ENCODE results near the gene ZBED3. TPM values are rescaled to one million over a fixed set of nuclear protein-coding genes. Genes with fewer than 3 reads are reported as not detected.

ZBED3 gene
- total RNA-seq, 1 experiment from 2014 or later, result 1.3 TPM

DNA sequence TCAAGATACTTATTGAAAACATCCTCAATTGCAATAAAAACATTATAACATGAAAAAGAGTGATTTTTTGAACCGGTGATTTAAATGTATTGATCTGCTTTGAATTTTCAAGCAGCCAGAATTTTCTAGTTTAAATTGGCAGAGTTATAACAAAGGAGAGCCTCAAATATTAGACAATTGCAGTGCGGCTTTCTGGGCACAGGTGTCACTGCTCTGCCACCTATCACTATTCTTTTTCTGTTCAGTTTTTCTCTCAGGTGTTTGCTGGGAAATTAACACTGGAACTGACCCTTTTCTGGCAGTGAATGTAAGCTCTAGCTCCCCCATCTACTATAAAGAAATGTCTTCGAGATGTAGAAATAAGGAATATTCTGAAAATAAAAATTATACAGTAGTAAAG lies 23.0 kb downstream of the ZBED3 start:
- no peaks in the 10 kb centered on the region for H3K79me2 ChIP-seq (ENCODE audit: low read length)
- no peak for TF ChIP-seq EZH2 (IDR thresholded peaks at IDR 0.05; ENCODE audit: low read length, unreplicated experiment)
- TF ChIP-seq, protein P1, sequence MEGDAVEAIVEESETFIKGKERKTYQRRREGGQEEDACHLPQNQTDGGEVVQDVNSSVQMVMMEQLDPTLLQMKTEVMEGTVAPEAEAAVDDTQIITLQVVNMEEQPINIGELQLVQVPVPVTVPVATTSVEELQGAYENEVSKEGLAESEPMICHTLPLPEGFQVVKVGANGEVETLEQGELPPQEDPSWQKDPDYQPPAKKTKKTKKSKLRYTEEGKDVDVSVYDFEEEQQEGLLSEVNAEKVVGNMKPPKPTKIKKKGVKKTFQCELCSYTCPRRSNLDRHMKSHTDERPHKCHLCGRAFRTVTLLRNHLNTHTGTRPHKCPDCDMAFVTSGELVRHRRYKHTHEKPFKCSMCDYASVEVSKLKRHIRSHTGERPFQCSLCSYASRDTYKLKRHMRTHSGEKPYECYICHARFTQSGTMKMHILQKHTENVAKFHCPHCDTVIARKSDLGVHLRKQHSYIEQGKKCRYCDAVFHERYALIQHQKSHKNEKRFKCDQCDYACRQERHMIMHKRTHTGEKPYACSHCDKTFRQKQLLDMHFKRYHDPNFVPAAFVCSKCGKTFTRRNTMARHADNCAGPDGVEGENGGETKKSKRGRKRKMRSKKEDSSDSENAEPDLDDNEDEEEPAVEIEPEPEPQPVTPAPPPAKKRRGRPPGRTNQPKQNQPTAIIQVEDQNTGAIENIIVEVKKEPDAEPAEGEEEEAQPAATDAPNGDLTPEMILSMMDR (conservative IDR thresholded peaks at IDR 0.05; ENCODE audit: low read depth, low read length), result peak; percentile 37; the same call in 1 of the 2 replicates
- no peak for TF ChIP-seq EZH2phosphoT487 (IDR thresholded peaks at IDR 0.05; ENCODE audit: borderline replicate concordance, low read length)
- no peak overlapping the region for H3K4me2 ChIP-seq (ENCODE audit: low read length)
- H4K20me1 ChIP-seq (ENCODE audit: low read length), result no peaks in the 10 kb centered on the region
- DNase-seq, result no peak
- no peak overlapping the region for H3K9ac ChIP-seq (ENCODE audit: low read length)
- H3K36me3 ChIP-seq (ENCODE audit: low read depth, low read length), result peaks cover 12% of the 10 kb centered on the region
- H3K9me2 ChIP-seq (replicated peaks; ENCODE audit: low read length), result no peaks in the 10 kb centered on the region
- no peaks in the 10 kb centered on the region for H3K27me3 ChIP-seq (ENCODE audit: low read length)
- no TSS peak for BruUV-seq (replicated peaks)
- H3K4me1 ChIP-seq (ENCODE audit: insufficient read depth, low read length), result no peaks in the 10 kb centered on the region
- no peak overlapping the region for H2AFZ ChIP-seq (ENCODE audit: low read length)
- H3K27ac ChIP-seq (ENCODE audit: low read length), result no peak overlapping the region
- H3F3A ChIP-seq (ENCODE audit: low read length, unreplicated experiment), result no peaks in the 10 kb centered on the region
- intact Hi-C loops (cut with micrococcal nuclease), result loop anchor here (5.0 kb wide), 1 partner anchor 373 kb away; no protein-coding TSS in a partner anchor
- ATAC-seq, result peak; percentile 27; the same call in 1 of the 2 replicates
- no peaks in the 10 kb centered on the region for H3K9me3 ChIP-seq (ENCODE audit: low read length)
- CTCF ChIA-PET, result interaction anchor here (1.1 kb wide), 1 partner anchor 312 kb away, joined by 3 read pairs; no protein-coding TSS in a partner anchor
- POLR2A ChIA-PET (ENCODE audit: unreplicated experiment), result no interaction called here
- H3K4me3 ChIP-seq (ENCODE audit: low read length), result no peak overlapping the region

DNA sequence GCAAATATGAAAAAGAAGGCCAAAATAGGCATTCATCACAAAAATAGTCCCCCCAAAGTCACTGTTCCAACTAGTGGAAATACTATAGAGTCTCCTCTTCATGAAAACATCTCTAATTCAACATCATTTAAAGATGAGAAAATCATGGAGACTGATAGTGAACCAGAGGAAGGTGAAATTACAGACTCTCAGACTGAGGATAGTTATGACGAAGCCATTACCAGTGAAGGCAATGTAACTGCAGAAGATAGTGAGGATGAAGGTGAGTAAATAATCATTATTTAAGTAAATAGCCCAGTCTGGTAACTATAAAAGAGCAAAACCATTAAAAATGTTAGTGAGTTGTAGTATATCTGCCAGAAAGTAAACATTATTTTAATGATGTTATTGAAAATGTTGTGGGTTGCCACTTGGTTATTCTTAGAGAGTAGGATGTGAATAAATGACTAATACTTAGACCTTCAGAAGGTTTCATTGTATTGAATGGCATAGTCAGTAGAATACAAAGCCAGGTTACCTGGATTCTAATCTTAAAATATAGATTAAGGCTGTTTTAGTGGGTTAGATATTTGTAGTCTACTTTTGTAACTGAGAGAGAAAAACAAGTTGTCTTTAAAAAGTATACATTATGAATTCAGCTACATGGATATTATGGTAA lies 40.5 kb downstream of the ZBED3 start:
- Histone ChIP-seq H4K20me1 (ENCODE audit: low read length) (no peaks in the 10 kb centered on the region), H3K9me3 (ENCODE audit: low read length) (no peaks in the 10 kb centered on the region), H3K4me1 (ENCODE audit: insufficient read depth, low read length) (no peaks in the 10 kb centered on the region), H3K4me2 (ENCODE audit: low read length) (no peak overlapping the region), H3K4me3 (ENCODE audit: low read length) (no peak overlapping the region), H3K9me2 (replicated peaks; ENCODE audit: low read length) (no peaks in the 10 kb centered on the region), H3K9ac (ENCODE audit: low read length) (no peak overlapping the region), H3K27me3 (ENCODE audit: low read length) (no peaks in the 10 kb centered on the region), H3K79me2 (ENCODE audit: low read length) (no peaks in the 10 kb centered on the region), H3K36me3 (ENCODE audit: low read depth, low read length) (peaks cover 8% of the 10 kb centered on the region), H2AFZ (ENCODE audit: low read length) (no peak overlapping the region), H3F3A (ENCODE audit: low read length, unreplicated experiment) (no peaks in the 10 kb centered on the region), H3K27ac (ENCODE audit: low read length) (no peak overlapping the region)
- ChIA-PET POLR2A (ENCODE audit: unreplicated experiment) (no interaction called here), CTCF (no interaction called here)
- no TSS peak for BruUV-seq (replicated peaks)
- intact Hi-C loops (cut with micrococcal nuclease), result no loop called here
- no peak for ATAC-seq
- DNase-seq, result no peak
- TF ChIP-seq, protein P1 (conservative IDR thresholded peaks at IDR 0.05; ENCODE audit: low read depth, low read length), result no peak
- no peak for TF ChIP-seq EZH2 (IDR thresholded peaks at IDR 0.05; ENCODE audit: low read length, unreplicated experiment)
- TF ChIP-seq EZH2phosphoT487 (IDR thresholded peaks at IDR 0.05; ENCODE audit: borderline replicate concordance, low read length), result no peak

DNA sequence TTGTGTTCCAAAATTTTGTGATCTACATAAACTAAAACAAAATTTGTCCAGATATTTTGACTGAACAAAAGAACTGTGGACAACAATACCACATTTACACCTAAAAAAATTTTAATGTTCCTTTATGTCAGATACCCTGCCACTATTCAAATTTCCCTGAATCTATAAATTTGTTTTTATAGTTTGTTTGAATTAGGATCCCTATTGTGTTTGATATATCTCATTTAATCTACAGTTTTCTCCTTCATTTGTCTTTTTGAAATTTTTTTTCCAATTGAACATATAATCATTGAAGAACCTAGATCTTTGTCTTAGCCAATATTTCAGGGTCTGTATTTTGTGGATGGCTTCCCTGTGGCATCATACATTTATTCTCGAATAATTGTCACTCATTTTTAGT lies 51.1 kb downstream of the ZBED3 start:
- ATAC-seq (no peak), DNase-seq (no peak)
- no TSS peak for BruUV-seq (replicated peaks)
- H3K4me1 ChIP-seq (ENCODE audit: insufficient read depth, low read length), result no peaks in the 10 kb centered on the region
- H3K9me3 ChIP-seq (ENCODE audit: low read length), result no peaks in the 10 kb centered on the region
- ChIA-PET CTCF (no interaction called here), POLR2A (ENCODE audit: unreplicated experiment) (no interaction called here)
- no peaks in the 10 kb centered on the region for H3K9me2 ChIP-seq (replicated peaks; ENCODE audit: low read length)
- no peak overlapping the region for H3K27ac ChIP-seq (ENCODE audit: low read length)
- no peaks in the 10 kb centered on the region for H3K27me3 ChIP-seq (ENCODE audit: low read length)
- peaks cover 18% of the 10 kb centered on the region; the same call in 1 of the 2 replicates for H3K36me3 ChIP-seq (ENCODE audit: low read depth, low read length)
- no peaks in the 10 kb centered on the region for H3F3A ChIP-seq (ENCODE audit: low read length, unreplicated experiment)
- TF ChIP-seq EZH2 (IDR thresholded peaks at IDR 0.05; ENCODE audit: low read length, unreplicated experiment) (no peak), EZH2phosphoT487 (IDR thresholded peaks at IDR 0.05; ENCODE audit: borderline replicate concordance, low read length) (no peak)
- TF ChIP-seq, protein P1 (conservative IDR thresholded peaks at IDR 0.05; ENCODE audit: low read depth, low read length), result no peak
- no peak overlapping the region for H3K9ac ChIP-seq (ENCODE audit: low read length)
- intact Hi-C loops (cut with micrococcal nuclease), result no loop called here
- H4K20me1 ChIP-seq (ENCODE audit: low read length), result no peaks in the 10 kb centered on the region
- no peak overlapping the region for H3K4me2 ChIP-seq (ENCODE audit: low read length)
- H3K79me2 ChIP-seq (ENCODE audit: low read length), result peaks cover 29% of the 10 kb centered on the region
- no peak overlapping the region for H3K4me3 ChIP-seq (ENCODE audit: low read length)
- H2AFZ ChIP-seq (ENCODE audit: low read length), result no peak overlapping the region

All from PC-3 (cell line).